Posterior vena cava (tissue), 2 donors: ENCODE data around the gene MRPS6. TPM values are rescaled to one million over a fixed set of nuclear protein-coding genes. Genes with fewer than 3 reads are reported as not detected.

Experiments
- DNase-seq: peaks from one replicate; pipeline ENCODE4 v3.0.0-alpha.2; 2020; ENCODE audit warnings: low spot score
- intact Hi-C, 2 donors: fragments of 100-400 bp; cut with DNase I; formaldehyde crosslinking; loops; one replicate each; pipeline versions ENCODE4 v1.14.1 to v1.14.2; 2022 to 2023
- total RNA-seq, 2 donors: library from RNA; stranded (reverse); fragmentation: NEBNext Ultra II Directional; extraction: Animal tissue kit (Norgen Biotek cat#: 25700); gene quantifications; one replicate each; pipeline ENCODE4 v1.2.1, GENCODE V29; 2021
- donor health status: DM: yes; HTN: yes; CAD: no.
- donor health status: DM: yes; HTN: yes; CAD: no.

The MRPS6 gene
- total RNA-seq, 2 donors from 2014 or later, result 45.8 to 64.0 TPM

DNA sequence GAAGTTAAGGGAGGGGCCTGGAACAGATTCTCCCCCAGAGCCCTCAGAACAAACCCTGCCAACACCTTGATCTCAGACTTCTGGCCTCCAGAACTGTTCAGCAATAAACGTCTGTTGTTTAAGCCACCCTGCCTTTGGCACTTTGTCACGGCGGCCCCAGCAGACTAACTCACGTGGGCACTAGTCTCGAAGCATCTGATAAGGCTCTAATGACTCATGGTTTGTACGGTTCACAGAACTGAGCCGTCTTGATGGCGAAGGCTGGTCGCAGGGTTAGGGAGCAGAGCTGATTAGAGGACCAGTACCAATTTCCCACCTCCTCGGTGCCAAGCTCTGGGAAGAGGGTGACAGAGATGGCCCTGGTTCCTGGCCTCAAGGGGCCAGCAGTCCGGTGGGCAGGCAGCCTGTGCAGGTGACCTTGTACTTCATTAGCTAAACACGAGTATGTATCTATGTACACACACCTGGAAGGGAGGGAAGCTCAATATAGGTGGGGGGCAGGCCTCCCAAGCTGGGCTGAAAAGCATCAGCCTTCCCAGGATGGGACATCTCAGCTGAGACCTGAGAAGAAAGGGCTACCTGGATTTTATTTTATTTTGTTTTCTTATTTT, 112.8 kb downstream of the MRPS6 start:
- intact Hi-C loops, result loop anchor here in 1 of 2 donors (10.0 kb wide), 1 partner anchor 111 kb away; the partner anchor contains the start of genes MRPS6 and SLC5A3
- DNase-seq, result no peak

DNA sequence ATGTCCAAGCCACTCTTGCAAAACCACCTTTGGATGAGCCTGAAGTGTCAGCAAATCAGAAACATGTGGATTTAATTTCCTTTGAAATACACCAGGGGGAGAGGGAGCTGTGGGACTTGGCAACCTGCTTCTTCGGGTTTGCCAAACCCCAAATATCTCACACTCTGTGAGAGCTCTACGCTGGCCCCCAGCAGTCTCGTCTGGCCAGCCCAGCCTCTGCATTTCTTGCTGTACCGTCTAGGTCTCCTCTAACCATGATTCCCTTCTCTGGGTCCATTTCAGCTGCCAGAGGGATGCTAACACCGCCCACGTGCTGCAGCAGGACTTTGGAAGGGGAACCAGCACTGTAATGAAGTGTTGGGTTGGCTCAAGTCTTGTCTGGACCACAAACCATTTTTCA, 114.6 kb downstream of the MRPS6 start:
- intact Hi-C loops, result loop anchor here (1.0 to 10.0 kb wide), 2 partner anchors 113 to 124 kb away; partner anchors contain the start of genes MRPS6 (in 1 of the 2) and SLC5A3 (in 1 of the 2)
- DNase-seq, result peak; percentile 92

DNA sequence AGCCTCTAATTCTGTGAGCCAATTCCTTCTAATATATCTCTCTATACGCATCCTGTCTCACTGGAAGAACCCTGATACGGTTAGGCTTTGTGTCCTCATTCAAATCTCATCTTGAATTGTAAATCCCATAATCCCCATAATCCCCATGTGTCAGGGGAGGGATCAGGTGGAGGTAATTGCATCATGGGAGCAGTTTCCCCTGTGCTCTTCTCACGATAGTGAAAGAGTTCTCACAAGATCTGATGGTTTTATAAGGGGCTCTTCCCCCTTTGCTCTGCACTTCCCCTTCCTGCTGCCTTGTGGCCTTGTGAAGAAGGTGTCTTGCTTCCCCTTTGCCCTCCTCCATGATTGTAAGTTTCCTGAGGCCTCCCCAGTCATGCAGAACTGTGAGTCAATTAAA, 116.1 kb downstream of the MRPS6 start:
- intact Hi-C loops, result loop anchor here in 1 of 2 donors (10.0 kb wide), 1 partner anchor 115 kb away; the partner anchor contains the start of genes MRPS6 and SLC5A3
- DNase-seq, result no peak

DNA sequence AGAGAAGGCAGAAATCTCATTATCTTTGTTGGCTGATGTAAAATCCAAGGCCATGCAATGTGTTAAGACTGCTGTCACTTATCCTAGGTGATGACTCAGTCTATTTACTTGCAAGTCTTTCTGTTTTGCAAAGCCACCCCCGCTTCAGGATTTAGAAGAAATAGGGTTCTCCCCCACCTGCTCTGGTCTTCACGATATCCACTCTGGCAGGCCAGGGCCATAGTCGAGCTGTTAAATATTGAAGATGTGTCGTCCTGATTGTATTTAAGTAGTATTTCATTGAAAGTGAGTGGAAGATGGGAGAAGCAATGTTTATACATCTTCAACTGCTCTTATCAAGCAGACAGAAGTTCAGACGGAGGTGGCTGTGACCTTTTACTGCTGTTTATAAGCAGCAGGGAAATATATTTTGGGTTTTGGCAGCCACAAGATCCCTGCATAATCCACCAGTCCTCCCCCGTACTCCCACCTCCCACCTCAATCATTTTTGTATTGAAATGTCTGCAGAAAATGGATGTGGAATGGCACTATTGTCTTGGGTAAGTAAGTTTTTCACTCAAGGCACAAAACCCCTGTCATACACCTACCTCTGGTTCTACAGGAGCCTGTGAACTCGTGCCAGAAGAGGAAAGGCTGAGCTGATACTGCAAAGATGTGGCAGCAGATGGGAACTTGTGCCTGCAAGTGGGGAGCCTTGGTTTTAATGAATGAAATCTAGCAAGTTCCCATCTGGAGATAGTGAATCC, 117.4 kb downstream of the MRPS6 start:
- intact Hi-C loops, result no loop called here

DNA sequence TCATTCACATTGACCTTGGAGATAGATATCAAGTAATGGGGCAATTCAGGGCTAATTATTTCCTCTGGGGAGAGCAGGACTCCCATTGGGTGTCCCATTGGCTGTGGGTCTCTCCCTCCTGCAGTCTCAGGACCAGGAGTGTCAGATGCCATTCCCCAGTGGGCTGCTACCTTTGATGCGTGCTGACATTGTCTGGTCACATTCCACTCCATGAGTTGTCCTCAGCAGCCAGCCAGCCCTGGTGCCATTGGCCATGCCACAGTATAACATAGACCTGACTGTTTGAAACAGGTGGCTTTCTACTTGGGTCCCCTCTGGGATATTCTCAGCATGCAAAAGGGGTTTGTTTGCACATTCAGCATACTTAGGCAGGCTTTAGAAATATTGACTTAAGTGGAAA, 118.5 kb downstream of the MRPS6 start:
- intact Hi-C loops, result no loop called here
- no peak for DNase-seq

More for the DNA sequence above, 117.4 kb downstream of the MRPS6 start:
- DNase-seq, result no peak

Other genes with a start within 250 kb of the MRPS6 start
- 100 to 1,000 TPM; 138 to 167 TPM for gene ATP5PO, start 157.8 kb upstream of the MRPS6 start, total RNA-seq
- 10 to 100 TPM; 10.9 to 16.4 TPM for gene SLC5A3, start within 50 bp of the MRPS6 start, total RNA-seq